Activated T-helper 17 cell treated with anti-CD3 and anti-CD28 coated beads, Interleukin-2, amount 50 U/mL, for 72 hours (primary cell): ENCODE measurements around the gene CPZ. TPM values are rescaled to one million over a fixed set of nuclear protein-coding genes. Genes with fewer than 3 reads are reported as not detected.
"Not testable (repeated sequence)": the region's sequence is repeated elsewhere in the genome, so short reads cannot be mapped to it uniquely, and the experiment has no call there.

Experiments
- ATAC-seq: fragments of 150-1000 bp; cut with Tn5 transposase; replicated peaks from 2 replicates; pipeline ENCODE4 v1.10.0; 2021; ENCODE audit warnings: mild to moderate bottlenecking, moderate library complexity
- H3K27ac Mint-ChIP-seq: one replicate; pipeline ENCODE4 v1.8.0; 2022; ENCODE audit warnings: mixed read lengths
- H3K27me3 Mint-ChIP-seq: one replicate; pipeline ENCODE4 v1.8.0; 2022; ENCODE audit warnings: mixed read lengths
- H3K36me3 Mint-ChIP-seq: one replicate; pipeline ENCODE4 v1.8.0; 2022; ENCODE audit warnings: low read depth, mild to moderate bottlenecking, mixed read lengths
- H3K4me1 Mint-ChIP-seq: one replicate; pipeline ENCODE4 v1.8.0; 2022; ENCODE audit warnings: mixed read lengths
- H3K4me3 Mint-ChIP-seq: one replicate; pipeline ENCODE4 v1.8.0; 2022; ENCODE audit warnings: mild to moderate bottlenecking, mixed read lengths
- H3K9me3 Mint-ChIP-seq: one replicate; pipeline ENCODE4 v1.8.0; 2022; ENCODE audit warnings: mixed read lengths
- total RNA-seq, 2 donors: library from RNA; stranded (reverse); gene quantifications; one replicate each; pipeline ENCODE4 v1.2.3, GENCODE V29; 2022

The CPZ gene
- total RNA-seq, 2 donors from 2014 or later, result not detected

DNA sequence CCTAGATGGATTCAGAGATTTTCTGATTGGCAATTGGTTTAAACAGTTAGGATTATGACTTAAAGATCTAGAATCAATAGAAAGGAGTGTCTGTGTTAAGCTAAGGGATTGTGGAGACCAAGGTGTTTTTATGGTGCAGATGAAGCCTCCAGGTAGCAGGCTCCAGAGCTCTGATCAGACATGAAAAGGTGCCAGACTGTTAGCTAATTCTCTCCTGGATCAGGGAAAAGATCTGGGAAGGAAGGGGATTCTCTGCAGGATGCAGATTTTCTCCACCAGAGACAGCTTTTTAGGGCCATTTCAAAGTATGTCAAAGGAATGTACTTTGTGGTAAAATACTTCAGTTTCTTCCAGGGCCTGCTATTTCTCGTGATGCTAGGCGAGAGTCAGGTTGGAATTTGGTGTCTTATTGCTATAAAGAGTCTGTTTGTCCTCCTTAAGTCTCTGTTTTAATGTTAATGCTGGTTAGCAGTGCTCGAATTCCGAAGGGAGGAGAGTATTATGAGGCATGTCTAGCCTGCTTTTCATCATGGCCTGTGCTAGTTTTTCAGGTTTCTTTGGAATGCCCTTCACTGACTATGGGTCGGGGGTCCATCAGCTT is 24.4 kb upstream of the CPZ start:
- Mint-ChIP-seq H3K27ac (no peak overlapping the region), H3K27me3 (no peaks in the 10 kb centered on the region), H3K4me3 (no peak overlapping the region), H3K4me1 (no peaks in the 10 kb centered on the region), H3K9me3 (no peaks in the 10 kb centered on the region), H3K36me3 (no peaks in the 10 kb centered on the region)
- no peak for ATAC-seq

DNA sequence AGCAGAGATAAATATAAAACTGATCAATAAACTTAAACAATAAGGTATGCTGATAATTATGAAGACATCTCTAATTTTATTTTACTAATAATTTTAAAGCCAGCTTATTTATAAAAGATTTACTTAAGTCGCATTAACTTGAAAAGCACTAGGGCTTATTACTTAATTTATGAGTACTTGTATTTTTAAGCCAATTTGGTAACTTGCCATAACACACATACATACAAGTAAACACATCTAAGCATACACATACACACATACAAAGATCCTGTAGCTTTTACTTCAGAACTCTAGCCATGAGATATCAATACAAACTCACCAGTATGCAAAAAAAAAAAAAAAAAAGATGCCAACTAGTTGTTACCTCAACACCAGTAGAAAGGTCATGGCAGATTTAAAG is 22.4 kb upstream of the CPZ start:
- Mint-ChIP-seq H3K36me3 (no peaks in the 10 kb centered on the region), H3K27ac (no peak overlapping the region), H3K27me3 (no peaks in the 10 kb centered on the region), H3K4me1 (no peaks in the 10 kb centered on the region), H3K4me3 (no peak overlapping the region), H3K9me3 (no peaks in the 10 kb centered on the region)
- ATAC-seq, result no peak

DNA sequence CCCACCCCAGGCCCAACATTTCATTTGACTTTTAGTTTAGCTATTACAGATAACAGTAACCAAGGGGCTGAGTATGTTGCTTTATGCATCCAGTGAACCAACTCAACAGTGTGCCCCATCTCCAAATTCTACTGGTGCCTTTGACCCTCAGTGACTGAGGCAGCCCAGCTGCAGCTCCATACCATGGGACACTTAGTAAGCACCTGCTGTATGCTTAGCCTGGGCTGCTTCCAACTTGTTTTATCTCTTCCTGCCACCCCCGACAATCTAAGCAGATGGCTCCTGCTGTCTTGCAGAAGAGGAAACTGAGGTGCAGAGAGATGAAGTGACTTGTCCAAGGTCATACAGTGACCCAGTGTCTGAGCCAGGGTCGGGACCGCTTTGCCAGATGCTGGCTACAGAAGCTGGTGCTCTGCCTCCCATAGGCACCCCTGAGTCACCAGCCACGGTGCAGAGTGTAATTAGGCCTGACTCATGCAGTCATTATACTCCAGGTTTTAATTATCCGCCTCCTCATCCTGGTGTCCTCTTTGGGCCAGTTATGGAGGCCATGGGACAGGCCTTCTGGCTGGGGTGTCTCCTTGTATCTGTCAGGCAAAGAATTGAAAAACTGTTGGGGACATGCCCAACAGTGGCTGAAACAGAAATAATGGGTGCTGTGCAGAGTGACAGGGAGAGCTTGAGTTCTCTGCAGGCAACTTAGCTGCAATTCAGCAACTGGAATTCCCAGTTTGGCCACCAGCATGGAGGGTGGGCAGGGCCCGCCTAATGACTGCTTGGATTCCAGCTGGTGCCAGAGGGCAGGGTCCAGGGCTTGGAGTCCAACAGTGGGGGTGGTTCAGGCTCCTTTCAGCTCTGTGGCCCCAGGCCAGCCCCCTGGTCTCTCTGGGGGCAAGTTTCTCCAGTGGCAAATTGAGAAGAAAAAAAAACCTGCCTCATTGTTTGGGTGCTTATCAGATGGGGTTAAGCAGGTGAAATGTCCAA is 20.6 kb upstream of the CPZ start:
- Mint-ChIP-seq H3K27ac (no peak overlapping the region), H3K9me3 (no peaks in the 10 kb centered on the region), H3K36me3 (no peaks in the 10 kb centered on the region), H3K4me1 (no peaks in the 10 kb centered on the region), H3K4me3 (no peak overlapping the region), H3K27me3 (no peaks in the 10 kb centered on the region)
- no peak for ATAC-seq

DNA sequence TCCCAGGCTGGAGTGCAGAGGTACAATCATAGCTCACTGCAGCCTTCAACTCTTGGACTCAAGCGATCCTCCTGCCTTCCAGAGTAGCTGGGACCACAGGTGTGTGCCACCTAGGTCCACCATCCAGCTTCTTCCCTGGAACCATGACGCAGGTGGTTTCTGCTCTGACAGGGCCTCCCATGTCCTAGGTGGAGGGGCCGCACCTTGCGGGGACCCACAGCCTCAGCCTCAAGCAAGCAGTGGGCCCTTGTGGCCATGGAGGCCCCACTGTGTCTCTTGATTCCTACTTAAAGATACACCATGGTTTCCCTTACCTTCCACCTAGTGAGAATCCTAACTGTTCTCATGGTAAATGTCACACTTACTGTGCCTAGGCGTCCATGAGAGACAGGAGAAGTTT is 19.3 kb upstream of the CPZ start:
- Mint-ChIP-seq H3K36me3 (no peaks in the 10 kb centered on the region), H3K27me3 (peaks cover 4% of the 10 kb centered on the region), H3K4me3 (no peak overlapping the region), H3K9me3 (no peaks in the 10 kb centered on the region), H3K4me1 (no peaks in the 10 kb centered on the region), H3K27ac (no peak overlapping the region)
- no peak for ATAC-seq

DNA sequence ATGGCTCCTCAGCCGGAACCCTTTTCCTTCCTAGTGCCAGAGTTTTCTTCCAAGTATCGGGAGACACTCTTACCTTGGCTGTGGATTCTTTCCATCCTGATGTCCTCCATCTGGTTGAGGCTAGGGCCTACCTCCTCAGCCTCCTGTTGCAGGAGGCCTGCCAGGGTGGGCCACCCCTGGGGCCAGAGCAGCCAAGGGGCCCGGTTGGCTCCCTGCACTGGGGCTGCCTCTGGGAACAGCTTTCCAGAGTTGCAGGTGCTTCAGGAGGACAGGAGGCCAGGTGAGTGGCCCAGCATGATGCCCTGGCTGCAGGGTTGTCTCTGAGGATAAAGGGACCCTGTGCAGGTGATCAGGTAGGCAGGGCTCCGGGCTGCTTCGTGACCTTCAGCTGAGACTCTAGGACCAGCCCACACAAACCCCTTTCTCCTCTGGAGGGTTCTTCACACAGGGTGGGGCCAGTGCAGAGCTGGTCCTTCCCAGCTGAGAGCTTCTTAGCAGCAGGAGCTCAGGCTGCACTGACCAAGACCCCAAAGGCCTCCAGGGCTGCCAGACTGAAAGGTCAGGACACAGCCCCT is 17.7 kb upstream of the CPZ start:
- no peak for ATAC-seq
- Mint-ChIP-seq H3K36me3 (no peaks in the 10 kb centered on the region), H3K27ac (no peak overlapping the region), H3K4me1 (no peaks in the 10 kb centered on the region), H3K27me3 (peaks cover 12% of the 10 kb centered on the region), H3K4me3 (no peak overlapping the region), H3K9me3 (no peaks in the 10 kb centered on the region)

DNA sequence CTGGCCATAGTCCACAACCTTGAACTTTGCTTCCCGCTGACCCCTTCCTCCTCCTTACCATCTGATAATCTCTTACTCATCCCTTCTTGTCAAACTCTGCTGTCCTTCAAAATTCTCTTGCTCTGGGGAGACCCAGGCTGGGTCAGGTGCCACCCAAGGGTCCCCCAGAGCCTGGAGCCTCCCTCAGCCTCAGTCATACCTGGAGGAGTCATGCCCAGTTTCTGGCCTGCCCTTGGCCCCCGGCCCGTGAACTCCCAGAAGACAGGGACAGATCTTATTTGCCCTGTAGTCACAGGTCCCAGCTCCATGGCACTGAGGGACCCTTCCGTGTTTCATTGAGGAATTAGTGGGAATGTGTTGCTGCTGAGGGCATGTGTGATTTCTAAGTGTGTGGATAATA is 17.1 kb upstream of the CPZ start:
- no peak for ATAC-seq
- H3K27ac Mint-ChIP-seq, result no peak overlapping the region
- H3K4me1 Mint-ChIP-seq, result no peaks in the 10 kb centered on the region
- no peak overlapping the region for H3K4me3 Mint-ChIP-seq
- no peaks in the 10 kb centered on the region for H3K36me3 Mint-ChIP-seq
- H3K9me3 Mint-ChIP-seq, result no peaks in the 10 kb centered on the region
- peaks cover 15% of the 10 kb centered on the region for H3K27me3 Mint-ChIP-seq

DNA sequence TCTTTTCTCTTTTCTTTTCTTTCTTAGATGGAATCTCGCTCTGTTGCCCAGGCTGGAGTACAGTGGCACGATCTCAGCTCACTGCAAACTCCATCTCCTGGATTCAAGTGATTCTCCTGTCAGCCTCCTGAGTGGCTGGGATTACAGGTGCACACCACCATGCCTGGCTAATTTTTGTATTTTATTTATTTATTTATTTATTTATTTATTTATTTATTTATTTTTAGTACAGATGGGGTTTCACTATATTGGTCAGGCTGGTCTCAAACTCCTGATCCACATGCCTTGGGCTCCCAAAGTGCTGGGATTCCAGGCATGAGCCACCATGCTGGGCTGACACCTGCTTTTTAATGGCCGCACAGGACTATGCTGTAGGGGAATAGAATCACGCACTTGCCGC is 16.0 kb upstream of the CPZ start:
- not testable (repeated sequence) for H3K9me3 Mint-ChIP-seq, H3K4me1 Mint-ChIP-seq, ATAC-seq, H3K4me3 Mint-ChIP-seq, H3K27ac Mint-ChIP-seq, H3K36me3 Mint-ChIP-seq
- H3K27me3 Mint-ChIP-seq, result peaks cover 15% of the 10 kb centered on the region

- no peak overlapping the region for H3K4me3 Mint-ChIP-seq
- H3K27me3 Mint-ChIP-seq, result peaks cover 15% of the 10 kb centered on the region
- no peaks in the 10 kb centered on the region for H3K9me3 Mint-ChIP-seq
- H3K36me3 Mint-ChIP-seq, result no peaks in the 10 kb centered on the region
- no peaks in the 10 kb centered on the region for H3K4me1 Mint-ChIP-seq
- no peak overlapping the region for H3K27ac Mint-ChIP-seq
- ATAC-seq, result no peak
Observed at GRCh38 chr4:8577046-8577445, 15.5 kb upstream of the CPZ start.

DNA sequence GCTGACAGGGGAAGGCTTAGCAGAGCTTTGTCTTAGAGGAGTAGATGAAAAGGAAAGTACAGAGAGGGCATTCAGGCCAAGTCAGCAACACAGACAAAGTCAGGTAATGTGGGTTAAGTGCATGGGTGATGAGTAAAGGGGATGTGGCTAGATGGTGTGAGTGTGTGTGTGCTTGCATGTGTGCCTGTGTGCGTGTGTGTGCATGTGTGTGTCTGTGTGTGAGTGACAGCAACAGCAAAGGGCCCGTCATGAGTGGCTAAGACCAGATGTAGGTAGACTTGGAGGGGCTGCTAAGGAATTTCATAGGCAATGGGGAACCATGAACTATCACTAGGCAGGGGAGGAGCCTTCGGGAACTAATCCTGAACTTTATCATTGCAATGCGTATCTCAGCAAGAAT is 14.6 kb upstream of the CPZ start:
- Mint-ChIP-seq H3K27ac (no peak overlapping the region), H3K4me3 (no peak overlapping the region), H3K27me3 (peaks cover 19% of the 10 kb centered on the region), H3K4me1 (no peaks in the 10 kb centered on the region), H3K9me3 (no peaks in the 10 kb centered on the region), H3K36me3 (no peaks in the 10 kb centered on the region)
- ATAC-seq, result no peak

DNA sequence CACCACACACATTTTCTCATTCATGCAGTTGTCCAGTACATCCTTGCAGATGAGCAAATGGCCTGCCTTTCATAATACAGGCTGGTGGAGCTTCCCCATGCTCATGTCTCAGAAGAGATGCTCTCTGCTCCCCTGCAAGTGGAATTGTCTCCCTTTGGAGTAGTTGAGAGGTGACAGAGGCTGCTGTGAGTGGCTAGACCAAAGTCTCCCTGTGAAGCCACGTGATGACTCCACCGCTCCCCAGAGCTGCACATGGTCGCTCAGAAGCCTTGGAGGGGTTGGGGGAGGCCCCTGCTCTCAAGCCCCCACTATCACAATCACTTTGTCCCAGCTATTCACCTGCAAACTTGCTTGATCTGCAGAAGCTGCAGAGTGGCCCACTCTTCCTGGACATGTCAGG is 13.8 kb upstream of the CPZ start:
- Mint-ChIP-seq H3K27ac (no peak overlapping the region), H3K27me3 (peaks cover 19% of the 10 kb centered on the region), H3K4me3 (no peak overlapping the region), H3K4me1 (no peaks in the 10 kb centered on the region), H3K9me3 (no peaks in the 10 kb centered on the region), H3K36me3 (no peaks in the 10 kb centered on the region)
- ATAC-seq, result no peak

DNA sequence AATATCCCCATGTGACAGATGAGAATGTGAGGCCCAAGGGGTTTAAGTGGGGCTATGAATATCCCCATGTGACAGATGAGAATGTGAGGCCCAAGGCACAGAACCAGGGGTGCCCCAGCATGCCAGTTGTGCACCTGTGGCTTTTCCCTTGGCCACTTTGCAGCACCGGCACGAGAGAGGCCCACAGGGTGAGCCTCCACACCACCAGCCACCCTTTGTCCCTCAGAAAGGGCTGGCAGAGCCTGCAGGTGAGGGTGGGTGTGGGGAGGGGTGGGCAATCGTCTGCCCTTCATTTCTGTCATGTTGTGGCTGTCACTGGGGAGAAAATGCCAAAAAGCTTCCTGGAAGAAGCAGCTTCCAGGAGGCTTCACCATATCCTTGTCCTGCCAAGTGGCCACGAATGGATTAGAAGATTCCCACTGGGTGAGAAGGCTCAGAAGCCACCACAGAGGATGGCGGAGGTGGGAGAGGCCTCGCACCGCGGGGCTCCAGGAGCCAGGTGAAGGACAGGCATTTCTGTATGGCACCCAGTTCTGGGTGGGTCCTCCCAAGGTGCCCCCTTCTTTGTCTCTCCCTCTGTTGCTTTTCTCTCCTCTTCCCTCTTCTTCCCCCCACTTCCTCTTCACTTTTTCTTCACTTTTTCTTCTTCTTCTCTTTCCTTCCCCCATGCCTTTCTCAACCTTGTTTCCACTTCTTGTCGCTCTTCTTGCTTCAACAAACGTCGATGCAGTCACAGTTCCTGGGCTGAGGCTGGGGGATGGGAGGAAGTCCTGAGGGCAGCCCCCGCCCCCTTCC is 12.8 kb upstream of the CPZ start:
- no peaks in the 10 kb centered on the region for H3K36me3 Mint-ChIP-seq
- H3K27me3 Mint-ChIP-seq, result peaks cover 26% of the 10 kb centered on the region
- ATAC-seq, result no peak
- H3K4me1 Mint-ChIP-seq, result no peaks in the 10 kb centered on the region
- no peak overlapping the region for H3K4me3 Mint-ChIP-seq
- H3K9me3 Mint-ChIP-seq, result no peaks in the 10 kb centered on the region
- no peak overlapping the region for H3K27ac Mint-ChIP-seq

GRCh38 chr4:8580321-8581093 is 12.1 kb upstream of the CPZ start, which contains the start of gene GPR78:
TSS of gene GPR78 (plus strand) at chr4:8580392. CDS start at chr4:8580983, 591 bp downstream.
- H3K27ac Mint-ChIP-seq, result no peak within 1 kb of the TSS

GRCh38 chr4:8581094-8581861 is 11.3 kb upstream of the CPZ start:
- H3K36me3 Mint-ChIP-seq, result no peaks in the 10 kb centered on the region
- no peak for ATAC-seq

More at GRCh38 chr4:8580321-8581093, 12.1 kb upstream of the CPZ start, which contains the start of gene GPR78:
- ATAC-seq, result peak; percentile 67
- Mint-ChIP-seq H3K27me3 (peaks cover 26% of the 10 kb centered on the region), H3K36me3 (no peaks in the 10 kb centered on the region), H3K4me3 (no peak within 1 kb of the TSS), H3K9me3 (no peaks in the 10 kb centered on the region), H3K4me1 (no peaks in the 10 kb centered on the region)

More at GRCh38 chr4:8581094-8581861, 11.3 kb upstream of the CPZ start:
- no peaks in the 10 kb centered on the region for H3K9me3 Mint-ChIP-seq
- H3K27ac Mint-ChIP-seq, result no peak overlapping the region
- no peaks in the 10 kb centered on the region for H3K4me1 Mint-ChIP-seq
- peaks cover 28% of the 10 kb centered on the region for H3K27me3 Mint-ChIP-seq
- H3K4me3 Mint-ChIP-seq, result no peak overlapping the region
